ENCODE results near the gene SYNE3.

Gene SYNE3

DNA sequence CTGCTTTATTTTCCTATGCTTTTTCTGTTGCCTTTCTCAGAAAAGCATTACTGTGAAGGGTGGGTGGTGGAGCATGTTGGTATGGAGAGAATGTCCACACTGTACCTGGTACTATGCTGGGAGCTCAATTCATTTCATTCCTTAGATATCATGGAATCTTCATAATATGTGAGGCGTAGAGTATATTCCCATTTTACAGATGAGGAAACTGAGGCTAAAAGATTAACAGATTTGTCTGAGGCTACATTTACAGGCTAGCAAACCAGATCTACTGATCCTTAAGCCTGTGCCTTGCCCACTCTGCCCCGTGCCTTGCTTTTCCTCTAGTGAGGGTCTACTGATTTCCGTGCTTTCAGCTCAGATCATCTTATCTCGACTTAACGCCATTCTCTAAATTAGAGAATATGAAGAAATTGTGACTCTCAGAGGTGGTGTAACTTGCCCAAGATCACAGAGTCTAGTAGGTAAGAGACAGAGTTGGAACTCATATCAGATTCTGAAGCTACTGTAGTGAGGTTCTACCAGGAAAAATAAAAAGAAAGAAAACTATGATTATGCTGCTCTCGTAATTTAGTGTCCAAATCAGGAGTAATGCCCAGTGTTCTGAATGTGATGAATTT is 23.9 kb upstream of the SYNE3 start:
- no peak for DNase-seq (ENCODE audit: low read depth in 1 of 2, low spot score in 1 of 2)

DNA sequence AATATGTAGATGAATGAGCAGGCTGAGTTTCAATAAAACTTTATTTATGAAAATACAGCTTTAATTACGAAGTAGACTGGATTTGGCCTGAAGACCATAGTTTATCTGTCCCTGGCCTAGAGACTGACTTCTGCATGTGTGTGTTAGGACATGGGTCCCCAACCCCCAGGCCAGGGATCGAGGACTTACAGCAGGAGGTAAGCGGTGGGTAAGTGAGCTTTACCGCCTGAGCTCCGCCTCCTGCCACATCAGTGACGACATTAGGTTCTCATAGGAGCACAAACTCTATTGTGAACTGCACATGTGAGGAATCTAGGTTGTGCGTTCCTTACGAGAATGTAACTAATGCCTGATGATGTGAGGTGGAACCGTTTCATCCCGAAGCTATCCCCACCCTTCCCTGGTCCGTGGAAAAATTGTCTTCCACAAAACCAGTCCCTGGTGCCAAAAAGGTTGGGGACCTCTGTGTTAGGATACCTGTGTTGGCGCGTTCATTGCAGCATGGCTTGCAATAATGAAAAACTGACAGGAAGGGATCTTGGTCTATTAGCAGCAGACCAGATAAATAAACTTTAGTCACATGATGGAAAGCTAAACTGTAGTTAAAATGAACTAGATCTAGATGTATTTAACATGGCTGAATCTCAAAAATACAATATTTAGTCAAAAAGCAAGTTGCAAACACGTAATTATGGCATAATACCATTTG is 22.5 kb upstream of the SYNE3 start:
- DNase-seq (ENCODE audit: low read depth in 1 of 2, low spot score in 1 of 2): no peak

DNA sequence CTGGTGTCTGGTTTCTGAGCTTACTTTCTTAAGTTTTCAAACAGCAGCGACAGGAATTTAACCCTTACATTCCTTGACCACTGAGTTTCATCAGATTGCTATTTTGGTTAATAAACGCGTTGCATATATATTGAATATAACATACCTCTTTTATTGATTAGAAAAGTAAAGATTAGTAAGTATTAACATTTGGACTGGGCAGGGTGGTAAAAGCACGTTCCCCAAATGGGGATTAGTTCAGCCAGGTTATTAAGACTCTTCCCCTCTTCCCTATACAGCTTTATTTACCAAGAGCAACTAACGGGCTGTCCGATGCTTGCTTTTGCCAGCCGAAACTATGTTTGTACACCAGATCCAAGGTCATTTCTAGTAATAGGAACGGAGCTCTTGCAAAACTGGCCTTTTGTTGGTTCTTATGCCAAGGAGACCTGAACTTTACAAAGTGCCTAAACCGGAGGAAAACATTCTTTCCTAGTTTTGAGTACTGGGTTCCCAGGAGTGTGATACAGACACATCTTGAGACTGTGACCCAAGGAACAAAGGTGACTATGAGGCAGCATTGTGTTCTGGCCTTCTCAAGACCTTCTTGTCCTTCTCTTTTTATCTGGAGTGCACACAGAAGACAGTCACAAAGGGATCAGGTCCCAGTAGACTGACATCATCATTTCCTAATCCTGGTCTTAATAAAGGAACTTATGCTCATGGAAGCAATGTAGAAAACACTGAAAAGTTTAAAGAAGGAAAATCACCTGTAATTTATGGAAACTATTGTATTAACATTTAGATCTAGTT is 21.0 kb upstream of the SYNE3 start:
- no peak for DNase-seq (ENCODE audit: low read depth in 1 of 2, low spot score in 1 of 2)

DNA sequence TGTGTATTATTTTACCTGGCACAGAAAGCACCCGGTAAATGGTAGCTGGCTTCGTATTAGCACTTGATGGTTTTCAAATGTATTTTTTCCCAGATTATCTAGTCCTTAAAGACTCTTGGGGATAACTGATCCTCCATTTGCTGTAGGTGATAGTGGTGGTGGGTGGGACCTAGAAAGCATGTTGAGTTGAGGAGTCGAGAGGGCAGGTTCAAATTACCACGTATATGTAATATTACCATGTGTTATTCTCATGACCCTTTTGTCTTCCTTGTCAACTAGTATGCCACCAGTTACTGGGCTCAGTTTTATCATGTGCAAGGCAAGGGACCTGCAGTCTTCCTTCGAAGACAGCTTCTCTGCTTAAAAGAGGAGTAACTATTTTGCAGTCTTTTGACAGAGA is 20.2 kb upstream of the SYNE3 start:
- no peak for DNase-seq (ENCODE audit: low read depth in 1 of 2, low spot score in 1 of 2)

DNA sequence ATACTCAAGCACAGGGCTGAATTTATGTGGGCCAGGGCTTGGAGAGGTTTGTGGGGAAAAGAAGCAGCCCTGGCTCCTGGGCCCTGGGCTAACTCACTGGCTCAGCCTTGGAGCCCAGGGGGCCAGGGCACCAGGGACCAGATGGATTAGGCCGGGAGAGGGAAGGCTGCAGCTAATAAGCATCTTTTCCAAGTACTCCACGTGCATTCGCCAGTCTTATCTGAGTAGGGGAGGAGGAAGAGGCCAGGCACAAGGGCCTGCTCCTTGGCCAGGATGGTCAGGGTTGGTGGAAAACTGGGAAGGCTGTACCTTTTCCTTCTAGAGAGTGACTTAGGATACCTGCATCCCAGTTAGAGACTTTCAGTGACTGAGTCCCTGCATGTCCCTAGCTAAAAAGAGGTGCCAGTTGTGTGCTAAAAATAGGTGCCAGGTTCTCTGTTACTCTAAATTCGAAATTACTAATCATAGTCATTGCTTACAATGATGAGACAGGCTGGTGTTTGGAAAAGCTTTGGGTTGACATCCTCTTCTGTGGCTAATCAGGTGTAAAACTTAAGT is 19.7 kb upstream of the SYNE3 start:
- DNase-seq (ENCODE audit: low read depth in 1 of 2, low spot score in 1 of 2): no peak

DNA sequence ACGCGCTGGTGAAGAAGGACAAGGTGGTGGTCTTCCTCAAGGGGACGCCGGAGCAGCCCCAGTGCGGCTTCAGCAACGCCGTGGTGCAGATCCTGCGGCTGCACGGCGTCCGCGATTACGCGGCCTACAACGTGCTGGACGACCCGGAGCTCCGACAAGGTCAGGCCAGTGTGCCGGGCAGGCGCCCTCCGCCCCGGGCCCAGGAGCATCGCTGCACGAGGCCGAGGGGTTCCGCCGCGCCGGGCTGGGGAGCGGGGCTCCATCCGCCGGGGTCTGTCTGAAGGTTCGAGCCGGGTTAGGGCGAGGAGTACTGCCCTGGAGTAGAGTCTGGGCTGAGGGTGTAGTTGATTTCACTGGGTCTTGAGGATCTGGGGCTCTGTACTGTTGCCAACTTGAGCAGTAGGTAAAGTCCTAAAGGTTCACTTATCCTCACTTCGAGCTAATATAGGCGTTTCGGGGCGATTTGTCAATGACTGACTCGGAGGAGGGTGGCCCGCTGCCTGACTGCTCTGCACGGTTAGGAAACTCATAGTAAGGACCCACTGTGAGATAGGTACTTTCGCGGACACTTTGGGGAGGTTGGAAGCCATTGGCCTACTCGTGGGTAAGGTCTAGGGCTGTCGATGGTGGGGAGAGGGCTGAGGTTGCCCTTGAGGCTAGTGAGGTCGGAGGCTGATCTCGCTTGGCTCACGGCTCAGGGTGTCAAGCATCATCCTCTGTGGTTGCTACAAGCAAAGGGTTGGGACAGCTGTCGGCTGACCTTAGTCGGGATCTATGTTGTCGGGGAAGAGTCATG is 19.0 kb upstream of the SYNE3 start:
- DNase-seq (ENCODE audit: low read depth in 1 of 2, low spot score in 1 of 2): no peak

DNA sequence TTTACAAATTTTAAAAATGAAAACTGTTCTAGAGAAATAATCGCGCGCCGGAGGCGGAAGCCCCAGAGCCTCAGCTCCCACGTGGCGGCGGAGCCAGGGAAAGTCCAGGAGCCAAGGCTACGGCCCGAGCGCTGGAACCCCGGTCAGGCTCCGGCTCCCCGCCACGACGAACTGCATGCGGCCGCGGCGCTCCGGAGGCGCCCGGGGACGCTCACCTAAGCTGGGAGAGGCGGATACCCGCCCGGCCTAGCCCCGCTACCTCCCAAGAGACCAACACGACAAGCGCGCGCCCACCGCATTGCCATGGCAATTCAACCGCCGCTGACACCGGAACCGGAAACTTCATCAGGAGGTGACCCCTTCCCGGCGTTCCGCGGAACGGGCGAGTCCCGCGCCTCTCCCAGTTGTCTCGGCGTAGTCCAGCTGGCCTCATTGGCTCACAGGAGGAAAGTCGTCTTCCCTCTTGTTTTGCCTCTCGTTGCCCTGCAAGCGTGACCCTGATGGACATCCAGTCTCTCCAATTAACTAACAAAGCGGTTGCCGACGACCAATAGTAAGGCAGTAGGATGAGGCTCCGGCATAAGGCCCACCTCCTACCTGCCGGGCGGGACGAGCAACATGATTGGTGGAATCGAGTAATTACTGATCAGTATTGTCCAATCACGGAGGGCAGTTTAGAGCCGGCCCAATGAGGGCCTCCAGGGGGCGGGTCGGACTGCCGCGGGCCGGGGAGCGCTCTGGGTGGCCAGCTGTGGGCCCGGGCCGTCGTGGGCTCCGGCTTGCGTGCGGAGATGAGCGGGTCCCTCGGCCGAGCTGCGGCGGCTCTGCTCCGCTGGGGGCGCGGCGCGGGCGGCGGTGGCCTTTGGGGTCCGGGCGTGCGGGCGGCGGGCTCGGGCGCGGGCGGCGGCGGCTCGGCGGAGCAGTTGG is 18.1 kb upstream of the SYNE3 start, which contains the start of gene GLRX5:
Gene GLRX5, plus strand, starts transcription at position 752 of the 927 bp plus-strand sequence. Its CDS starts 40 bp downstream, at position 792.
- DNase-seq (ENCODE audit: low read depth in 1 of 2, low spot score in 1 of 2): peak; percentile 93 to 95

DNA sequence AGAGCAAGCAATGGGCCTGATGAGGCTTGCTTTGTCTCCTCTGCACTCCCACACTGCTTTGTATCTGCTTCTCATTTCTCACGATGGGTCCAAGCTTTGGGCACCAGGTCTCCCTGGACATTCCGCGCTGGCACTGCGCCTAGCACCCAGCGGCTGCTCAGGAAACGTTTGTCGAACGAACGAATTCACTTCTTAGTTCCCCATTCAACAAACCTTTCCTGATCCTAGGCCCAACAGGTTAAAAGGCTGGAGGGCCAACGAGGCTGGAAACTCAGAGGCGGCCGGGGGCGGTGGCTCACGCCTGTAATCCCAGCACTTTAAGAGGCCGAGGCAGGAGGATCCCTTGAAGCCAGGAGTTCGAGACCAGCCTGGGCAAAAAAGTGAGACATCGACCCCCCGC is 17.4 kb upstream of the SYNE3 start:
- no peak for DNase-seq (ENCODE audit: low read depth in 1 of 2, low spot score in 1 of 2)

DNA sequence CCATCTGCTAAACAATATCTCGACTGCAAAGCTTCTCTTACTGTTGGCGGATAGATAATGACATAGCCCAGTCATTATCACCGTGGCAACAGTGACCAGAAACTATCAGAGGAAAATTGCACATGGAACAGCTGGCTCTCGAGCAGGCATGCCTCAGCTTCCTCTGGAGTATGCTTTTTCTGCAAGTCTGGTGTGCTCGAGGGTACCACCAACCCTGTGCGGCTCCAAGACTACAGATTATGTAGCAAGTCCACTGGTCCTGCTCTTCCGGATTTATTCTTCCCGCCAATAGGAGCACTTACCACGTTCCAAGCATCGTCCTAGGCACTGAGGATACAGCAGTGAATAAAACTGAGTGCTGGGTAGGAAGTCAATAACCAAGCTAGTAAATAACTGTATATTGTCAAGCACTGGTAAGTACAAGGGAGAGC is 17.0 kb upstream of the SYNE3 start:
- DNase-seq (ENCODE audit: low read depth in 1 of 2, low spot score in 1 of 2): no peak

DNA sequence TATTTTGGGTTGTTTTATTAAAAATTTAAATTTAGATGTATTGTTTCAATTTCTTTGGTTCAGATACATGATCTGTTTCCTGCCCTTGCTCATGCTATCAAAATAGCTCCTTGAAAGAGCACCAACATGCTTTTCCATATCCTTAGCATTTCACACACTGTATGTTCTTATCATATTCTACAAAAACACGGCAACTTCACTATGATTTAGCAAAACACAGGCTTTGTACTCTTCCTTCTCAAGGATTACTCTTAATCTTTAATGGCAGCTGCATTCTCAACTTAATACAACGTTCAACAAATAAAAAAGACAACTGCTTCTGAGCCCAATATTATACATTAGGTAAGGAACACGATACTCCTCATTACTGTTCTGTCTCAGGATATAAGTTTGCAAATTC is 15.5 kb upstream of the SYNE3 start:
- DNase-seq (ENCODE audit: low read depth in 1 of 2, low spot score in 1 of 2): no peak

DNA sequence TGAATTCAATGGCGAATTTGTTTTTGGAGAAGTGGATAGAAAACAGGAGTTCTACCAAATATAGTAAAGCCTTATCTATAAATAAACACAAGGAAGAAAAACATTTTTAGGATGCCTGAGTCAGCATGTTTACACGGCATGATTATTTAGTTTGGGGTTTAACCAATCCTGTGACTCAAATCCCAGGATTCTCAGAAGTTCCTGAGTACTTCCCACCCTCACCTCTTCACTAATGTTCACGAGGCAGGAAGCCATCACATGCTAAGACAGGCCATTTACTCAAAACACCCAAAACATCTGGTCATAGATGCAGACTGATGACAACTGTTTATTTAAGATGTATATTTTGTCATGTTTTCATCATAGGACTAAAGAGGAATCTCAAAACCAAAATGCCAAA is 15.0 kb upstream of the SYNE3 start:
- no peak for DNase-seq (ENCODE audit: low read depth in 1 of 2, low spot score in 1 of 2)

DNA sequence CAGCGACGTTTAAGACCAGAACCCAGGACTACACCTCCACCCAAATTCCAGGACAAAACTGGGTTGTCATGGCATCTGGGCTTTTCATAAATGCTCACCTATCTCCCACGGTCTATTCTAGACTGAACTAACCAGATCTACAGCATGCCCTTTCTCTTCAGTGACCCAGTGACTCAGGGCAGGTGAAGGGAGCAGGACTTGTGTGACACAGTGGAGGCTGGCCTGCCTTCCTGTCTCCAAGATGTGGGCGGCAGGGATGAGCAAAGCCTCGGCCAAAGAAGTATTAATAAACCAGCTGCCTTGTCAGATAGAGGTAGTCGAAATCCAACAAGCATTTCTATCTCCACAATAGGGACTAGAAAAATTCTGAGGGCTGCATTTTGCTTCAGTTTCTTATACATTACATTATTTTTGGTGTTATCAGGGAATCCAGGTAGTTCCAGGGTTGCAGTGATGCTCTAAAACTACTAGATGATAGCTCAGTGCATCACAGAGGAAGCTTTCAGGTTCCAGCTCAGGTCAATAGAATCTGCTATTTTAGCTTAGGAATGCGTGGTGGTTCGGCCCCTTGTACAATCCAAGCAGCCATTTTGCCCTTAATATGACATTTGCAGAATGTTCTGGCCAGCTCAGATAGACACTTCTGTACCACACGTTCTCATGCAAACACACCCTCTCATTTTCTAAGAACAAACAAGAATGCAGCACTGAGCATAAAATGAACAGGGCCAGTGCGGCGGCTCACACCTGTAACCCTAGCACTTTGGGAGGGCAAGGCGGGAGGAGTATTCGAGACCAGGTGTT is 14.2 kb upstream of the SYNE3 start:
- no peak for DNase-seq (ENCODE audit: low read depth in 1 of 2, low spot score in 1 of 2)

DNA sequence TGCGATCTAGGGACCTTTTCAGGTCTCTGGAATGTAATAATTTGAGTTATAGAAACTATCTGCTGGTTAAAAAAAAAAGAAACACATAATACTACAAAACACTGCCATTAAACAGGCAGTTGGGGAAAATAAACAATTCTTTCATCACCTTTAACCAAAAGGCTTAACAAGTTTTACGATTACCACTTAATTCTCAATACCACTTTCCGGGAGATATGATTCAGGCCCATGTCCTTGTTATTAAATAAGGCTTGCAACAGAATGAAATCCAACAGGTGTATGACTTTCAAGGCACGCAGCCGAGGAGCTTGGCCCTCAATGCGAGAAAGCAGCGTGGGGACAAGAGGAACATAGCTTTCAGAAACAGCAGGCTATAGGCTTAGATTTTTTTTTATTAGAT is 12.8 kb upstream of the SYNE3 start:
- no peak for DNase-seq (ENCODE audit: low read depth in 1 of 2, low spot score in 1 of 2)

DNA sequence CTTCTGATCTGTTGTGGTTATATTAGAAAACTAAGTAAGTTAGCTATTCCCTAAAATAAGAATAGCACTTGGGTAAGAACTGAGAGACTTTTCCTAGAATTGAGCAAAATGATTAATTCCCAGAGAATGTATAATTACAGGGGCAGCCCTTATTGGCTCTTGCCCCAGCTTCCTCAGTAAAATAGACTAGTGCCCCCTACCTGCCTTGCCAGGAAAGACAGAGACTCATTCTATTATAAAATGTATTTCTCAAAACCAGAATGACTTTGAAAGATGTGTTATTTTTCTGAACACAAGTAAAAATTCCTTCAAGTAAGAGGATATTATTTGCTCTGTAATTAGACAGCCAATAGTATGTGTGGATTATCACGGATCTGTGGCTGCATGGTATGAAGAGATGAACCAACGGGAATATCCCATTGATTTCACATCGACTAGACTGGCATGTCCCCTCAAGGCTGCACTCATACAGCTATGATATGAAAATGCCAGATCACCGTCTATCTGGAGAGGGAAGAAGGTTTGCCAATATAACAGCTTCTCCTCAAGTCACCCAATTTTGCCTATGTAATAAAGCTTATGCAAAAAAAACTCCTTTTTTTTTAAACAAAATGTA is 11.0 kb upstream of the SYNE3 start:
- no peak for DNase-seq (ENCODE audit: low read depth in 1 of 2, low spot score in 1 of 2)

DNA sequence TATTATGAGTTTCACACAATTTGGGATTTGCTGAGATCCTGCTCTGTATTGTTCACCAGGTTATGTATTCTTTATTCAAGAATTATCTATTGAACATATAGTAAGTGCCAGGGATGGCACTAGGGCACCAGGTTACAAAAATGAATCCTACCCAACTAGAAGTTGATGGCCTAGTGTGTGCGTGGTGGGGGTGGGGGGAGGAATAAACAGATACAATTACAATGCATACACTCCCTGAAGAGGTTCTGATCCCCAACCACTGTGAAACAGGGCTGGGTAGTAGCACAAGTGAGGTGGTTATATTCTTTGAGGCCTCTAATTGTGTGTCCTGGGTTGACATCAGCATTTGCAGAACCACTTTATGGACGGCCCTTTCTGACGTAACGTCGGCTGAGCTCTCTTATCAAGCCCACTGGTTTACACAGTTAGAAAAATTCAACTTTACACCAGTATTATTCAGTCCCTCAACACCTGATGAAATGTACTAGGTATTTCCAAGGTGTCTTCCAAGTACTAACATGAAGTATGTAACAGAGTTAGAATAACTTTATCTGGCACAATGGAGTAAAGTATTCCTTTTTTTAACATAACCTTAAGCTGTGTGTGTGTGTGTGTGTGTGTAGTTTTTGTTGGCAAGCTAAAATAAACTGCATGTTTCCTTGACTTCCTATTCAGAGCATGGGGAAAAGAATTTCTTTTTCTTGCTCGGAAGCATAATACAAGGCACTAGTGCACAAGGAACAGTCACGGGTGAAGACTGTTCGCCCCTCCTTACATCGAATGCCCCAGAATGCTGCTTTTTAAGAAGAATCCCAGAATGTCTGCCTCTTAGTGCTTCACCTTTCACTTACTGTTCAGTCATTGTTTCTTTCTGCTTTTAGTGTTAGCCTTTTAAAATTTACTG is 10.3 kb upstream of the SYNE3 start:
- DNase-seq (ENCODE audit: low read depth in 1 of 2, low spot score in 1 of 2): no peak

DNA sequence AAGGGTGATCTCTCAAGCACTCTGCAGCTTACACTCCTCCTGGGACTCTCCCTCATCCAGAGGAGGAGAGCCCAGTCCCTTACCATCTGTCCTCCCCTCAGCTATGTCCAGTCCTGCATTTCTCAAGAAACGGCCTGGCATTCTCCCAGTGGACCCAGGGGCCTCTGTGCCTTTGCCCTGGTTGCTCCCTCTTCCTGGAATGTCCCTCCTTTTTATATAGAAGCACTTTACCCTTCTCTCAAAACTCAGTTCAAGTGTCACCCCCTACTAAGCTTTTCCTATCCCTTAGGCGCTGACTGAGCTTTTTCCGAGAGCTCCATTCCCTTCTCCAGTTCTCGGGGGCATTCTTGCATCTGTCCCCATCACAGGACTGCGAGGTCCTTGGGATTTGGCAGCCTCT is 9.5 kb upstream of the SYNE3 start:
- DNase-seq (ENCODE audit: low read depth in 1 of 2, low spot score in 1 of 2): no peak

DNA sequence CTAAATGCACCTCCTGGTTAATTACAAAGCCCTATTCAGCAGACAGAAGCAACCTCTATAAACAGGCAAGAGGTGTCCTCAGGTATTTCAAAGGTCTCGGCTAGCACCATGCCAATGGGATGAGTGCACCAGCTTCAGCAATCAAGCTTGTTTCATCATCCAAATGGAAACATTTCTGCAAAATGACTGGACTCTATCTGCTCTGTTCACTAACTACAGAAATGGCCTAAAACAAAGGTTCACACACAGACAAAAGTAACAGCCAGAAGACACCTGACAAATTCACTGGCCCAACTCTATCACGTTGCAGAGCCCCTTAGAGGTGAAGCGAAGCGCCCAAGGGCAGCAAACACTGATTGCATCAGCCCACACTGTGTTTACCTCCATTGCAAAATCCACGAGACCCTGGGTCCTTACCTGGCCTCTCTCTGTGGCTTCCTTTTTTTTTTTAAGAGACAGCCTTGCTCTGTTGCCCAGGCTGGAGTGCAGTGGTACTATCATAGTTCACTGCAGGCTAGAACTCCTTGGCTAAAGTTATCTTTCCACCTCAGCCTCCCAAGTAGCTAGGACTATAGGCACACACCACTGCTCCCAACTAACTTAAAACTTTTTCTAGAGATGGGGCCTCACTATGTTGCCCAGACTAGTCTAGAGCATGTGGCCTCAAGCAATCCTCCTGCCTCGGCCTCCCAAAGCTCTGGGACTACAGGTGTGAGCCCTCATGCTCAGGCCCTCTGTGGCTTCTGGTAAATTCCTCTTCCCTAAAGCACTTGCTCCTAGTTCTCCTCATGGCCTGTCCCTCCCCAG is 8.5 kb upstream of the SYNE3 start:
- no peak for DNase-seq (ENCODE audit: low read depth in 1 of 2, low spot score in 1 of 2)

Data from activated T-helper 1 cell treated with anti-CD3 and anti-CD28 coated beads, Interleukin-2, amount 50 U/mL, for 16 hours (primary cell).